Peyer's patch (tissue), 4 donors: ENCODE data around the gene ZNF362. TPM values are rescaled to one million over a fixed set of nuclear protein-coding genes. Genes with fewer than 3 reads are reported as not detected.

ENCODE experiments used
- DNase-seq, 3 donors: peaks; one replicate each; pipeline ENCODE4 v3.0.0-alpha.2; 2017 to 2019
- H3K27ac ChIP-seq, 4 donors: fragments of 200-600 bp; sonication (generic); one replicate each; pipeline ENCODE4 v1.5.1; 2016 to 2019
- H3K27me3 ChIP-seq, 2 donors: fragments of 200-600 bp; sonication (generic); one replicate each; pipeline ENCODE4 v1.5.1; 2019
- H3K36me3 ChIP-seq, 3 donors: fragments of 200-600 bp; sonication (generic); one replicate each; pipeline ENCODE4 v1.5.1; 2016 to 2019
- H3K4me1 ChIP-seq, 4 donors: fragments of 200-600 bp; sonication (generic); one replicate each; pipeline ENCODE4 v1.5.1; 2016 to 2019
- H3K4me3 ChIP-seq, 4 donors: fragments of 200-600 bp; sonication (generic); 1 replicate in 3 of 4; 2 replicates in 1 of 4; pipeline ENCODE4 v1.5.1; 2016 to 2019; ENCODE audit warnings: mild to moderate bottlenecking in 1 of 4
- H3K9me3 ChIP-seq, 4 donors: fragments of 200-600 bp; sonication (generic); one replicate each; pipeline ENCODE4 v1.5.1; 2016 to 2019; ENCODE audit warnings: mild to moderate bottlenecking in 1 of 4
- CTCF ChIP-seq, 6 experiments: fragments of 450-650 bp in 4 of 6; fragments of 200-600 bp in 2 of 6; sonication (generic) in 1 of 6; IDR thresholded peaks; one replicate each; pipeline ENCODE4 v1.5.1; 2017 to 2019; ENCODE audit warnings: antibody characterized with exemption in 6 of 6, mild to moderate bottlenecking in 3 of 6, moderate library complexity in 1 of 6
- POLR2A ChIP-seq, 2 donors: fragments of 450-650 bp; IDR thresholded peaks; one replicate each; pipeline ENCODE4 v1.5.1; 2017; ENCODE audit warnings: antibody characterized with exemption in 2 of 2, mild to moderate bottlenecking in 2 of 2, moderate library complexity in 2 of 2
- total RNA-seq, 4 donors: library from RNA; depleted of rRNA; stranded (reverse); fragments of >200 nt; gene quantifications; one replicate each; pipeline ENCODE4 v1.1.0, GENCODE V29; 2016

ZNF362 gene, protein sequence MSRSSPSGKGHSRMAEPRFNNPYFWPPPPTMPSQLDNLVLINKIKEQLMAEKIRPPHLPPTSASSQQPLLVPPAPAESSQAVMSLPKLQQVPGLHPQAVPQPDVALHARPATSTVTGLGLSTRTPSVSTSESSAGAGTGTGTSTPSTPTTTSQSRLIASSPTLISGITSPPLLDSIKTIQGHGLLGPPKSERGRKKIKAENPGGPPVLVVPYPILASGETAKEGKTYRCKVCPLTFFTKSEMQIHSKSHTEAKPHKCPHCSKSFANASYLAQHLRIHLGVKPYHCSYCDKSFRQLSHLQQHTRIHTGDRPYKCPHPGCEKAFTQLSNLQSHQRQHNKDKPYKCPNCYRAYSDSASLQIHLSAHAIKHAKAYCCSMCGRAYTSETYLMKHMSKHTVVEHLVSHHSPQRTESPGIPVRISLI
- 10 to 100 TPM in 2 of 4 donors, 1 to 10 TPM in 2; 5.9 to 28.9 (median 8.8) TPM for total RNA-seq

GRCh38 chr1:33256471-33257206 is at the start of gene ZNF362:
TSS of gene ZNF362 (plus strand) at chr1:33256492. CDS start at chr1:33270575, 14,083 bp downstream.
- no peaks in the 10 kb centered on the region for H3K27me3 ChIP-seq
- no peaks in the 10 kb centered on the region for H3K9me3 ChIP-seq
- DNase-seq, result peak; percentile 62 to 82 (median 82)
- TF ChIP-seq CTCF (IDR thresholded peaks at IDR 0.05) (peak in 3 of 6 experiments; percentile 26 to 38 (median 37)), POLR2A (IDR thresholded peaks at IDR 0.05) (peak in 1 of 2 donors; percentile 16)
- H3K4me3 ChIP-seq, result peak within 1 kb of the TSS; percentile 53 to 75 (median 68)
- peaks cover 0 to 19% (median 12%) of the 10 kb centered on the region in 4 donors for H3K4me1 ChIP-seq
- H3K27ac ChIP-seq, result peak within 1 kb of the TSS; percentile 80 to 92 (median 88)
- H3K36me3 ChIP-seq, result no peaks in the 10 kb centered on the region

GRCh38 chr1:33211972-33212371 is 44.3 kb upstream of the ZNF362 start:
- DNase-seq, result no peak
- Histone ChIP-seq H3K9me3 (no peaks in the 10 kb centered on the region), H3K27ac (no peak overlapping the region), H3K27me3 (no peaks in the 10 kb centered on the region), H3K36me3 (no peaks in the 10 kb centered on the region), H3K4me3 (no peak overlapping the region), H3K4me1 (no peaks in the 10 kb centered on the region)
- TF ChIP-seq CTCF (IDR thresholded peaks at IDR 0.05), result no peak
- no peak for TF ChIP-seq POLR2A (IDR thresholded peaks at IDR 0.05)

GRCh38 chr1:33219886-33220661 is 36.2 kb upstream of the ZNF362 start:
- no peaks in the 10 kb centered on the region for H3K27me3 ChIP-seq
- no peaks in the 10 kb centered on the region for H3K4me1 ChIP-seq
- DNase-seq, result no peak
- no peak overlapping the region for H3K27ac ChIP-seq
- TF ChIP-seq CTCF (IDR thresholded peaks at IDR 0.05) (no peak), POLR2A (IDR thresholded peaks at IDR 0.05) (no peak)
- no peak overlapping the region for H3K4me3 ChIP-seq
- H3K36me3 ChIP-seq, result no peaks in the 10 kb centered on the region
- no peaks in the 10 kb centered on the region for H3K9me3 ChIP-seq

DNA sequence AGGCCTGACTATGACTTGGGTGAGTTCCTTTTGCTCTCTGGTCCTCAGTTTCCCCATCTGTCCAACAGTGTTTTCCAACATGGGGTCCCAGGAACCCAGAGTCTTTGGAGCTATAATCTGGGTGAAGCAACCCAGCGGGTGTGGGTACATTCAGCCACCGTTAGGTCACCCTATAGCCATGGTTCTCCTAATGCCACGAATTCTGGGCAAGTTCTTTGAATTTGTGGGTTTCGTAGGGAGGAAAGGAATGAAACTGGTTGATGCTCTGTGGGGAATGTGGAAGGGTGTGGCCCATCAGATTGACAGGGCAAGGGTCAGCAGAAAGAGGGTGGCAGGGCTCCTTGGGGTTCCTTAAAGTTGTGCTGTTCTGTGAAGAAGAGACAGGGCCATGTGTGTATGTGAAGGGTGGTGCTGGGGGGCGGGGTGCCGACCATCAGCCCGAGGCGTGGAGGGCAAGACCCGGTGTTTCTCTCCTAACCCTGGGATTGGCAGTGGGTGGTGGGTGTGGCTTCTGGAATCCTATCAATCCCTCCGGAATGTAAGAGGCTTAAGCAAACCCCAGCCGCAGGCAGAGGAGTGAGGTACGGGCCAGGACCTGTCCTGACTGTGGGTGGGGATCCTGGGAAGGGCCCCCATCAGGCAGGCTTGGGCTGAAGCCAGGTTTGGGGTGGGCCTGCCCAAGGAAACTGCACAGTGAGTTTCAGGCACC is 35.5 kb upstream of the ZNF362 start:
- DNase-seq, result no peak
- no peaks in the 10 kb centered on the region for H3K27me3 ChIP-seq
- H3K9me3 ChIP-seq, result no peaks in the 10 kb centered on the region
- no peak overlapping the region for H3K4me3 ChIP-seq
- no peaks in the 10 kb centered on the region for H3K36me3 ChIP-seq
- TF ChIP-seq CTCF (IDR thresholded peaks at IDR 0.05) (no peak), POLR2A (IDR thresholded peaks at IDR 0.05) (no peak)
- no peaks in the 10 kb centered on the region for H3K4me1 ChIP-seq
- H3K27ac ChIP-seq, result no peak overlapping the region

GRCh38 chr1:33221385-33221758 is 34.9 kb upstream of the ZNF362 start:
- Histone ChIP-seq H3K27me3 (no peaks in the 10 kb centered on the region), H3K4me3 (no peak overlapping the region), H3K36me3 (no peaks in the 10 kb centered on the region), H3K9me3 (no peaks in the 10 kb centered on the region), H3K4me1 (no peaks in the 10 kb centered on the region), H3K27ac (no peak overlapping the region)
- DNase-seq, result no peak
- TF ChIP-seq POLR2A (IDR thresholded peaks at IDR 0.05) (no peak), CTCF (IDR thresholded peaks at IDR 0.05) (no peak)
